Activated CD4-positive, alpha-beta T cell treated with anti-CD3 and anti-CD28 coated beads for 4 hours (primary cell): ENCODE results near the gene ZNF782.
"Not testable (repeated sequence)": the region's sequence is repeated elsewhere in the genome, so short reads cannot be mapped to it uniquely, and the experiment has no call there.

Experiments used
- DNase-seq, 2 donors: peaks; one replicate each; pipeline ENCODE4 v3.0.0-alpha.2; 2020

ZNF782 gene

GRCh38 chr9:96852676-96853075 is 1.6 kb downstream of the ZNF782 start:
- DNase-seq: no peak

- no peak for DNase-seq
Measured at GRCh38 chr9:96844040-96844439, 10.3 kb downstream of the ZNF782 start.

- no peak for DNase-seq
Measured at GRCh38 chr9:96818533-96818932, 35.8 kb downstream of the ZNF782 start.

GRCh38 chr9:96817973-96818372 is 36.3 kb downstream of the ZNF782 start:
- no peak for DNase-seq

- no peak for DNase-seq
Measured at GRCh38 chr9:96813607-96814006, 40.7 kb downstream of the ZNF782 start.

- not testable (repeated sequence) for DNase-seq
Measured at GRCh38 chr9:96798959-96799358, 55.4 kb downstream of the ZNF782 start.

- no peak for DNase-seq
Measured at GRCh38 chr9:96784021-96784420, 70.3 kb downstream of the ZNF782 start.

- DNase-seq: no peak
Measured at GRCh38 chr9:96782235-96782634, 72.1 kb downstream of the ZNF782 start.

GRCh38 chr9:96781552-96781951 is 72.8 kb downstream of the ZNF782 start:
- no peak for DNase-seq

- DNase-seq: no peak
Measured at GRCh38 chr9:96779089-96779488, 75.2 kb downstream of the ZNF782 start.

GRCh38 chr9:96777426-96777864 is 76.9 kb downstream of the ZNF782 start:
- DNase-seq: no peak

GRCh38 chr9:96771124-96771523 is 83.2 kb downstream of the ZNF782 start:
- DNase-seq: no peak

- no peak for DNase-seq
Measured at GRCh38 chr9:96769989-96770388, 84.3 kb downstream of the ZNF782 start.
